Lower lobe of right lung (tissue), 2 donors: ENCODE data around the gene CCDC8. TPM values are rescaled to one million over a fixed set of nuclear protein-coding genes. Genes with fewer than 3 reads are reported as not detected.
"Not testable (repeated sequence)": the region's sequence is repeated elsewhere in the genome, so short reads cannot be mapped to it uniquely, and the experiment has no call there.

Experiments
- ATAC-seq, 2 donors: fragments of 200-7000 bp; cut with Tn5 transposase; one replicate each; pipeline ENCODE4 v1.9.1; 2020 to 2022; ENCODE audit warnings: mild to moderate bottlenecking in 2 of 2, moderate library complexity in 2 of 2
- DNase-seq: peaks from one replicate; pipeline ENCODE4 v3.0.0-alpha.2; 2020
- H3K27ac ChIP-seq: fragments of 200-600 bp; one replicate; pipeline ENCODE4 v1.8.0; 2022
- H3K27me3 ChIP-seq: fragments of 200-600 bp; one replicate; pipeline ENCODE4 v1.8.0; 2022; ENCODE audit warnings: low read depth
- H3K36me3 ChIP-seq: fragments of 200-600 bp; one replicate; pipeline ENCODE4 v1.8.0; 2022; ENCODE audit warnings: mild to moderate bottlenecking
- H3K4me1 ChIP-seq: fragments of 200-600 bp; one replicate; pipeline ENCODE4 v1.8.0; 2022
- H3K4me3 ChIP-seq: fragments of 200-600 bp; one replicate; pipeline ENCODE4 v1.8.0; 2022; ENCODE audit warnings: mild to moderate bottlenecking
- H3K9me3 ChIP-seq: fragments of 200-600 bp; one replicate; pipeline ENCODE4 v1.8.0; 2022
- intact Hi-C: fragments of 100-400 bp; cut with DNase I; formaldehyde crosslinking; loops from one replicate; pipeline ENCODE4 v1.11.0; 2022
- total RNA-seq: library from RNA; stranded (reverse); fragmentation: NEBNext Ultra II Directional; extraction: Animal tissue kit (Norgen Biotek cat#: 25700); gene quantifications from one replicate; pipeline ENCODE4 v1.2.1, GENCODE V29; 2021
- TF ChIP-seq, protein P1 (sequence below): fragments of 200-600 bp; IDR thresholded peaks from one replicate; pipeline ENCODE4 v1.8.0; 2022; ENCODE audit warnings: antibody characterized with exemption, mild to moderate bottlenecking
- donor health status: DM: no; HTN: yes; CAD: no; lungs with severe emphysema.

The CCDC8 gene
- total RNA-seq, 1 donor from 2014 or later, result 9.1 TPM

- peaks cover 94% of the 10 kb centered on the region for H3K36me3 ChIP-seq
- H3K27ac ChIP-seq, result no peak overlapping the region
- TF ChIP-seq, protein P1, sequence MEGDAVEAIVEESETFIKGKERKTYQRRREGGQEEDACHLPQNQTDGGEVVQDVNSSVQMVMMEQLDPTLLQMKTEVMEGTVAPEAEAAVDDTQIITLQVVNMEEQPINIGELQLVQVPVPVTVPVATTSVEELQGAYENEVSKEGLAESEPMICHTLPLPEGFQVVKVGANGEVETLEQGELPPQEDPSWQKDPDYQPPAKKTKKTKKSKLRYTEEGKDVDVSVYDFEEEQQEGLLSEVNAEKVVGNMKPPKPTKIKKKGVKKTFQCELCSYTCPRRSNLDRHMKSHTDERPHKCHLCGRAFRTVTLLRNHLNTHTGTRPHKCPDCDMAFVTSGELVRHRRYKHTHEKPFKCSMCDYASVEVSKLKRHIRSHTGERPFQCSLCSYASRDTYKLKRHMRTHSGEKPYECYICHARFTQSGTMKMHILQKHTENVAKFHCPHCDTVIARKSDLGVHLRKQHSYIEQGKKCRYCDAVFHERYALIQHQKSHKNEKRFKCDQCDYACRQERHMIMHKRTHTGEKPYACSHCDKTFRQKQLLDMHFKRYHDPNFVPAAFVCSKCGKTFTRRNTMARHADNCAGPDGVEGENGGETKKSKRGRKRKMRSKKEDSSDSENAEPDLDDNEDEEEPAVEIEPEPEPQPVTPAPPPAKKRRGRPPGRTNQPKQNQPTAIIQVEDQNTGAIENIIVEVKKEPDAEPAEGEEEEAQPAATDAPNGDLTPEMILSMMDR, result no peak
- no peak overlapping the region for H3K4me3 ChIP-seq
- DNase-seq, result no peak
- no peaks in the 10 kb centered on the region for H3K9me3 ChIP-seq
- intact Hi-C loops, result no loop called here
- ATAC-seq, result no peak
- H3K27me3 ChIP-seq, result no peaks in the 10 kb centered on the region
- no peaks in the 10 kb centered on the region for H3K4me1 ChIP-seq
Observed at GRCh38 chr19:46381756-46382345, 31.5 kb downstream of the CCDC8 start.

- Histone ChIP-seq H3K9me3 (no peaks in the 10 kb centered on the region), H3K27me3 (no peaks in the 10 kb centered on the region), H3K36me3 (peaks cover 94% of the 10 kb centered on the region), H3K27ac (no peak overlapping the region), H3K4me3 (no peak overlapping the region), H3K4me1 (no peaks in the 10 kb centered on the region)
- intact Hi-C loops, result no loop called here
- ATAC-seq, result no peak
- DNase-seq, result no peak
- TF ChIP-seq, protein P1, result no peak
Observed at GRCh38 chr19:46381346-46381745, 32.0 kb downstream of the CCDC8 start.

GRCh38 chr19:46380690-46381089, 32.7 kb downstream of the CCDC8 start:
- Histone ChIP-seq H3K9me3 (no peaks in the 10 kb centered on the region), H3K27me3 (no peaks in the 10 kb centered on the region), H3K36me3 (peaks cover 97% of the 10 kb centered on the region), H3K27ac (no peak overlapping the region), H3K4me3 (no peak overlapping the region), H3K4me1 (no peaks in the 10 kb centered on the region)
- TF ChIP-seq, protein P1, result no peak
- ATAC-seq (no peak), DNase-seq (no peak)
- intact Hi-C loops, result no loop called here

DNA sequence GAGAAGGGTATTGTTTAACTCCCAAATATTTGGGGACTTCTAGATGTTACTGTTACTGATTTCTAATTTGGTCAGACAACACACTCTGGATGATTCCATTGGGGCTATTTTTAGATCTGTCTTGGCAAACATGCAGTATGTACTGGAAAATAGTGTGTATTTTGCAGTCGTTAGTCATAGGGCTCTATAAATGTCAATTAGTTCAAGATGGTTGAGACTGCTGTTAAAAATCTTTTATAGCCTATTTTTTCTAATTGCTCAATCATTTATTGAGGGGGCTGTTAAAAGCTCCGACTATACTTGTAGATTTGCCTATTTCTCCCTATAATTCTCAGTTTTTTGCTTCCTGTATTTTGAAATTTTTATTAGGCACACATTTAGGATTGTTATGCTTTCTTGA, 35.1 kb downstream of the CCDC8 start:
- no peak overlapping the region for H3K27ac ChIP-seq
- H3K9me3 ChIP-seq, result no peaks in the 10 kb centered on the region
- no peak for DNase-seq
- H3K27me3 ChIP-seq, result no peaks in the 10 kb centered on the region
- peaks cover 79% of the 10 kb centered on the region for H3K36me3 ChIP-seq
- intact Hi-C loops, result no loop called here
- no peak for ATAC-seq
- no peak overlapping the region for H3K4me3 ChIP-seq
- peaks cover 11% of the 10 kb centered on the region for H3K4me1 ChIP-seq
- TF ChIP-seq, protein P1, result no peak

- TF ChIP-seq, protein P1, result no peak
- H3K27me3 ChIP-seq, result no peaks in the 10 kb centered on the region
- no peak overlapping the region for H3K4me3 ChIP-seq
- DNase-seq (no peak), ATAC-seq (no peak)
- H3K9me3 ChIP-seq, result no peaks in the 10 kb centered on the region
- no peak overlapping the region for H3K27ac ChIP-seq
- H3K36me3 ChIP-seq, result peaks cover 64% of the 10 kb centered on the region
- peaks cover 28% of the 10 kb centered on the region for H3K4me1 ChIP-seq
- intact Hi-C loops, result no loop called here
Observed at GRCh38 chr19:46376241-46377153, 36.9 kb downstream of the CCDC8 start.

GRCh38 chr19:46375476-46376067, 37.8 kb downstream of the CCDC8 start:
- H3K27me3 ChIP-seq, DNase-seq, H3K27ac ChIP-seq, intact Hi-C loops, ATAC-seq, H3K9me3 ChIP-seq, H3K4me3 ChIP-seq: not testable (repeated sequence)
- peaks cover 32% of the 10 kb centered on the region for H3K4me1 ChIP-seq
- peaks cover 62% of the 10 kb centered on the region for H3K36me3 ChIP-seq
